ENCODE results near the gene DNAH9. TPM values are rescaled to one million over a fixed set of nuclear protein-coding genes. Genes with fewer than 3 reads are reported as not detected.
A peak's percentile ranks its signal among the peaks of the same experiment; 100 is the strongest.
"Not testable (repeated sequence)": the region's sequence is repeated elsewhere in the genome, so short reads cannot be mapped to it uniquely, and the experiment has no call there.

The DNAH9 gene
- polyA plus RNA-seq, 6 donors from 2014 or later = not detected

- peaks cover 0 to 2% (median 0%) of the 10 kb centered on the region in 7 donors for H3K9me3 Mint-ChIP-seq
- ATAC-seq (ENCODE audit: low read depth in 2 of 2) = no peak
Observed at GRCh38 chr17:11940904-11941303, 342.6 kb downstream of the DNAH9 start.

GRCh38 chr17:11943086-11943485, 344.8 kb downstream of the DNAH9 start:
- not testable (repeated sequence) for ATAC-seq (ENCODE audit: low read depth in 2 of 2); H3K36me3 Mint-ChIP-seq; H3K4me3 Mint-ChIP-seq; DNase-seq; H3K4me1 Mint-ChIP-seq; H3K27ac Mint-ChIP-seq; H3K9me3 Mint-ChIP-seq
- H3K27me3 Mint-ChIP-seq = peaks cover 0 to 14% (median 0%) of the 10 kb centered on the region in 3 donors

More at GRCh38 chr17:11940904-11941303, 342.6 kb downstream of the DNAH9 start:
- Mint-ChIP-seq H3K27me3 (peaks cover 2 to 29% (median 5%) of the 10 kb centered on the region in 3 donors), H3K4me1 (no peaks in the 10 kb centered on the region), H3K36me3 (no peaks in the 10 kb centered on the region), H3K4me3 (no peak overlapping the region), H3K27ac (no peak overlapping the region)
- no peak for DNase-seq

GRCh38 chr17:11943759-11944347, 345.6 kb downstream of the DNAH9 start:
- no peaks in the 10 kb centered on the region for H3K36me3 Mint-ChIP-seq
- DNase-seq = no peak
- ATAC-seq (ENCODE audit: low read depth in 2 of 2) = no peak
- peak overlapping the region in 1 of 8 donors; percentile 3 for H3K4me3 Mint-ChIP-seq
- H3K27ac Mint-ChIP-seq = no peak overlapping the region
- peaks cover 0 to 2% (median 0%) of the 10 kb centered on the region in 7 donors for H3K9me3 Mint-ChIP-seq
- H3K4me1 Mint-ChIP-seq = no peaks in the 10 kb centered on the region
- H3K27me3 Mint-ChIP-seq = peaks cover 0 to 14% (median 0%) of the 10 kb centered on the region in 3 donors

GRCh38 chr17:11944587-11944986, 346.3 kb downstream of the DNAH9 start:
- H3K4me3 Mint-ChIP-seq = peak overlapping the region in 1 of 8 donors; percentile 15
- H3K4me1 Mint-ChIP-seq = no peaks in the 10 kb centered on the region
- DNase-seq (no peak), ATAC-seq (ENCODE audit: low read depth in 2 of 2) (no peak)
- peak overlapping the region in 1 of 6 donors; percentile 43 for H3K27ac Mint-ChIP-seq
- H3K9me3 Mint-ChIP-seq = peaks cover 0 to 2% (median 0%) of the 10 kb centered on the region in 7 donors
- no peaks in the 10 kb centered on the region for H3K36me3 Mint-ChIP-seq
- peaks cover 0 to 14% (median 0%) of the 10 kb centered on the region in 3 donors for H3K27me3 Mint-ChIP-seq

- ATAC-seq (ENCODE audit: low read depth in 2 of 2) (no peak), DNase-seq (no peak)
- Mint-ChIP-seq H3K4me1 (no peaks in the 10 kb centered on the region), H3K27ac (no peak overlapping the region), H3K9me3 (peaks cover 0 to 9% (median 4%) of the 10 kb centered on the region in 7 donors), H3K27me3 (peaks cover 0 to 13% (median 0%) of the 10 kb centered on the region in 3 donors), H3K36me3 (peaks cover 3 to 8% of the 10 kb centered on the region in 2 donors), H3K4me3 (no peak overlapping the region)
Observed at GRCh38 chr17:11948789-11949188, 350.5 kb downstream of the DNAH9 start.

- peaks cover 0 to 17% (median 7%) of the 10 kb centered on the region in 7 donors for H3K9me3 Mint-ChIP-seq
- H3K4me1 Mint-ChIP-seq; ATAC-seq (ENCODE audit: low read depth in 2 of 2); H3K4me3 Mint-ChIP-seq; H3K27ac Mint-ChIP-seq; H3K27me3 Mint-ChIP-seq; DNase-seq: not testable (repeated sequence)
- peaks cover 9 to 12% of the 10 kb centered on the region in 2 donors for H3K36me3 Mint-ChIP-seq
Observed at GRCh38 chr17:11949571-11949970, 351.3 kb downstream of the DNAH9 start.

- Mint-ChIP-seq H3K36me3 (peaks cover 9 to 12% of the 10 kb centered on the region in 2 donors), H3K27me3 (no peaks in the 10 kb centered on the region), H3K27ac (no peak overlapping the region), H3K4me1 (no peaks in the 10 kb centered on the region), H3K9me3 (peaks cover 0 to 28% (median 12%) of the 10 kb centered on the region in 7 donors), H3K4me3 (no peak overlapping the region)
- no peak for DNase-seq
- no peak for ATAC-seq (ENCODE audit: low read depth in 2 of 2)
Observed at GRCh38 chr17:11950771-11951519, 352.7 kb downstream of the DNAH9 start.

GRCh38 chr17:11952610-11953009, 354.3 kb downstream of the DNAH9 start:
- peaks cover 0 to 34% (median 12%) of the 10 kb centered on the region in 7 donors for H3K9me3 Mint-ChIP-seq
- peaks cover 19 to 24% of the 10 kb centered on the region in 2 donors for H3K36me3 Mint-ChIP-seq
- DNase-seq (no peak), ATAC-seq (ENCODE audit: low read depth in 2 of 2) (no peak)
- H3K4me1 Mint-ChIP-seq = no peaks in the 10 kb centered on the region
- no peak overlapping the region for H3K27ac Mint-ChIP-seq
- H3K4me3 Mint-ChIP-seq = no peak overlapping the region
- H3K27me3 Mint-ChIP-seq = no peaks in the 10 kb centered on the region

GRCh38 chr17:11953924-11954323, 355.7 kb downstream of the DNAH9 start:
- no peak for DNase-seq
- Mint-ChIP-seq H3K4me3 (no peak overlapping the region), H3K27me3 (no peaks in the 10 kb centered on the region), H3K4me1 (no peaks in the 10 kb centered on the region), H3K36me3 (peaks cover 29 to 32% of the 10 kb centered on the region in 2 donors), H3K9me3 (peaks cover 0 to 38% (median 14%) of the 10 kb centered on the region in 7 donors), H3K27ac (no peak overlapping the region)
- no peak for ATAC-seq (ENCODE audit: low read depth in 2 of 2)

- peaks cover 0 to 38% (median 14%) of the 10 kb centered on the region in 7 donors for H3K9me3 Mint-ChIP-seq
- DNase-seq = no peak
- no peaks in the 10 kb centered on the region for H3K27me3 Mint-ChIP-seq
- no peak for ATAC-seq (ENCODE audit: low read depth in 2 of 2)
- H3K27ac Mint-ChIP-seq = no peak overlapping the region
- H3K4me3 Mint-ChIP-seq = no peak overlapping the region
- H3K36me3 Mint-ChIP-seq = peaks cover 29 to 32% of the 10 kb centered on the region in 2 donors
- H3K4me1 Mint-ChIP-seq = no peaks in the 10 kb centered on the region
Observed at GRCh38 chr17:11954936-11955335, 356.7 kb downstream of the DNAH9 start.

- H3K9me3 Mint-ChIP-seq = peaks cover 23 to 50% (median 36%) of the 10 kb centered on the region in 7 donors
- H3K27me3 Mint-ChIP-seq = no peaks in the 10 kb centered on the region
- no peak overlapping the region for H3K4me3 Mint-ChIP-seq
Observed at GRCh38 chr17:11969565-11969964, 371.3 kb downstream of the DNAH9 start.

GRCh38 chr17:11972741-11973140, 374.5 kb downstream of the DNAH9 start:
- H3K27me3 Mint-ChIP-seq; H3K4me1 Mint-ChIP-seq; DNase-seq; H3K4me3 Mint-ChIP-seq; ATAC-seq (ENCODE audit: low read depth in 2 of 2): not testable (repeated sequence)
- H3K9me3 Mint-ChIP-seq = peaks cover 3 to 21% (median 13%) of the 10 kb centered on the region in 7 donors
- peaks cover 26 to 47% of the 10 kb centered on the region in 2 donors for H3K36me3 Mint-ChIP-seq
- peak overlapping the region in 1 of 6 donors; percentile 15 for H3K27ac Mint-ChIP-seq

More at GRCh38 chr17:11969565-11969964, 371.3 kb downstream of the DNAH9 start:
- Mint-ChIP-seq H3K4me1 (no peaks in the 10 kb centered on the region), H3K27ac (no peak overlapping the region), H3K36me3 (peaks cover 41 to 65% of the 10 kb centered on the region in 2 donors)
- DNase-seq (no peak), ATAC-seq (ENCODE audit: low read depth in 2 of 2) (no peak)

- no peak overlapping the region for H3K27ac Mint-ChIP-seq
- no peaks in the 10 kb centered on the region for H3K27me3 Mint-ChIP-seq
- no peak for ATAC-seq (ENCODE audit: low read depth in 2 of 2)
- peaks cover 0 to 3% (median 2%) of the 10 kb centered on the region in 3 donors for H3K4me1 Mint-ChIP-seq
- peaks cover 53 to 56% of the 10 kb centered on the region in 2 donors for H3K36me3 Mint-ChIP-seq
- H3K4me3 Mint-ChIP-seq = no peak overlapping the region
- H3K9me3 Mint-ChIP-seq = no peaks in the 10 kb centered on the region
- no peak for DNase-seq
Observed at GRCh38 chr17:11979795-11980194, 381.5 kb downstream of the DNAH9 start.

GRCh38 chr17:11980813-11981212, 382.5 kb downstream of the DNAH9 start:
- H3K27ac Mint-ChIP-seq = peak overlapping the region in 1 of 6 donors; percentile 21
- H3K36me3 Mint-ChIP-seq = peaks cover 53 to 56% of the 10 kb centered on the region in 2 donors
- ATAC-seq (ENCODE audit: low read depth in 2 of 2) (no peak), DNase-seq (no peak)
- no peaks in the 10 kb centered on the region for H3K9me3 Mint-ChIP-seq
- no peak overlapping the region for H3K4me3 Mint-ChIP-seq
- peaks cover 0 to 2% (median 0%) of the 10 kb centered on the region in 3 donors for H3K4me1 Mint-ChIP-seq
- H3K27me3 Mint-ChIP-seq = no peaks in the 10 kb centered on the region
